H7 (cell line): Measurements from ENCODE around the gene NOP10. TPM values are rescaled to one million over a fixed set of nuclear protein-coding genes. Genes with fewer than 3 reads are reported as not detected.
A peak's percentile ranks its signal among the peaks of the same experiment; 100 is the strongest.
"Not testable (repeated sequence)": the region's sequence is repeated elsewhere in the genome, so short reads cannot be mapped to it uniquely, and the experiment has no call there.

Source experiments
- DNase-seq: peaks from one replicate; pipeline ENCODE4 v3.0.0; 2012
- H3K27me3 ChIP-seq: 2 replicates; pipeline ENCODE4 v1.6.0; 2011; ENCODE audit warnings: mild to moderate bottlenecking, low read length; ENCODE audit not compliant: control insufficient read depth, insufficient read depth
- H3K36me3 ChIP-seq: replicated peaks from 2 replicates; pipeline ENCODE4 v1.5.1; 2011; ENCODE audit warnings: low read length; ENCODE audit not compliant: control insufficient read depth, insufficient read depth
- H3K4me3 ChIP-seq: 2 replicates; pipeline ENCODE4 v1.5.1; 2011; ENCODE audit warnings: low read depth, mild to moderate bottlenecking, control low read depth, low read length, moderate library complexity; ENCODE audit not compliant: insufficient read depth
- total RNA-seq: library from RNA; depleted of rRNA; stranded (reverse); fragments of >200 nt; shearing (Covaris generic); gene quantifications from 2 replicates; pipeline ENCODE4 v1.2.3, GENCODE V29; 2014

Gene NOP10
- total RNA-seq, 1 experiment from 2014 or later, result 339 TPM

DNA sequence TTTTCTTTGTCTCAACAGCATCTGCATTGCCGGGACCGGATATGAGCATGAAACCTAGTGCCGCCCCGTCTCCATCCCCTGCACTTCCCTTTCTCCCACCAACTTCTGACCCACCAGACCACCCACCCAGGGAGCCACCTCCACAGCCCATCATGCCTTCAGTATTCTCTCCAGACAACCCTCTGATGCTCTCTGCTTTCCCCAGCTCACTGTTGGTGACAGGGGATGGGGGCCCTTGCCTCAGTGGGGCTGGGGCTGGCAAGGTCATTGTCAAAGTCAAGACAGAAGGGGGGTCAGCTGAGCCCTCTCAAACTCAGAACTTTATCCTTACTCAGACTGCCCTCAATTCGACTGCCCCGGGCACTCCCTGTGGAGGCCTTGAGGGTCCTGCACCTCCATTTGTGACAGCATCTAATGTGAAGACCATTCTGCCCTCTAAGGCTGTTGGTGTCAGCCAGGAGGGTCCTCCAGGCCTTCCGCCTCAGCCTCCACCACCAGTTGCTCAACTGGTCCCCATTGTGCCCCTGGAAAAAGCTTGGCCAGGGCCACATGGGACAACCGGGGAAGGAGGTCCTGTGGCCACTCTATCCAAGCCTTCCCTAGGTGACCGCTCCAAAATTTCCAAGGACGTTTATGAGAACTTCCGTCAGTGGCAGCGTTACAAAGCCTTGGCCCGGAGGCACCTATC lies 5.2 kb upstream of the NOP10 start:
- no peak for DNase-seq
- no peaks in the 10 kb centered on the region for H3K36me3 ChIP-seq
- H3K27me3 ChIP-seq, result no peaks in the 10 kb centered on the region
- no peak overlapping the region for H3K4me3 ChIP-seq

DNA sequence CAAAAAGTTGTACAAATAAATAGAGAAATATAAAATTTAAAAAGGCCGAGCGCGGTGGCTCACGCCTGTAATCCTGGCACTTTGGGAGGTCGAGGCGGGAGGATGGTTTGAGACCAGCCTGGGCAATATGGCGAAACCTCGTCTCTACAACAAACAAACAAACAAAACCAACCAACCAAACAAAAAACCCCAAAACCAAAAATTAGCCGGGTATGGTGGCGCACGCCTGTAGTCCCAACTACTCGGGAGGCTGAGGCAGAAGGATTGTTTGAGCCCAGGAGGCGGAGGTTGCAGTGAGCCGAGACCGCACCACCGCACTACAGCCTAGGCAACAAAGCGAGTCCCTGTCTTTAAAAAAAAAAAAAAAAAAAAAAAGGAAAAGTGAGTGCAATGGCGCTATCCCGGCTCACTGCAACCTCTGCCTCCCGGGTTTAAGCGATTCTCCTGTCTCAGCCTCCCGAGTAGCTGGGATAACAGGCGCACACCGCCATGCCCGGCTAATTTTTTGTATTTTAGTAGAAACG lies 661 bp downstream of the NOP10 start:
- H3K4me3 ChIP-seq, result peak overlapping the region; percentile 67
- H3K27me3 ChIP-seq, DNase-seq, H3K36me3 ChIP-seq: not testable (repeated sequence)

- DNase-seq, result no peak
- no peaks in the 10 kb centered on the region for H3K27me3 ChIP-seq
- H3K36me3 ChIP-seq, result peaks cover 7% of the 10 kb centered on the region
- H3K4me3 ChIP-seq, result peak overlapping the region; percentile 67; the same call in 1 of the 2 replicates
Measured at GRCh38 chr15:34341381-34342212, 1.3 kb downstream of the NOP10 start.

DNA sequence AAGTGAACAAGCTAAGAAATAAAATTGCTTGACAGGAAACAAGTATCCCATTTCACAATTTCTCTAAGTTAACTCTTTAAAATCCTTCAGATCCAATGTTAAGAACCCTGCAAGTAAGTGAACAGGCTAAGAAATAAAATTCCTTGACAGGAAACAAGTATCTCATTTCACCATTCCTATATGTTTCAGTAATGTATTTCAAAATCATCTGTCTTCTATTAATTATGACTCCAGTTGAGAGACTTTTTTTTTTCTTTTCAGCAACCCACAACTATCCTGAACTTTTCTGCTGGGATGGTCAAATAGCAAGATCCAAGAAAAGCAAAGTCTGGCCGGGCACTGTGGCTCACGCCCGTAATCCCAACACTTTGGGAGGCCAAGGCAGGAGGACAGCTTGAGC lies 3.0 kb downstream of the NOP10 start:
- Histone ChIP-seq H3K27me3 (no peaks in the 10 kb centered on the region; the same call in 1 of the 2 replicates), H3K36me3 (peaks cover 7% of the 10 kb centered on the region), H3K4me3 (no peak overlapping the region)
- DNase-seq, result no peak

- Histone ChIP-seq H3K36me3 (peaks cover 7% of the 10 kb centered on the region), H3K4me3 (peak overlapping the region; percentile 76), H3K27me3 (no peaks in the 10 kb centered on the region; the same call in 1 of the 2 replicates)
- no peak for DNase-seq
Measured at GRCh38 chr15:34338347-34338746, 4.6 kb downstream of the NOP10 start.

DNA sequence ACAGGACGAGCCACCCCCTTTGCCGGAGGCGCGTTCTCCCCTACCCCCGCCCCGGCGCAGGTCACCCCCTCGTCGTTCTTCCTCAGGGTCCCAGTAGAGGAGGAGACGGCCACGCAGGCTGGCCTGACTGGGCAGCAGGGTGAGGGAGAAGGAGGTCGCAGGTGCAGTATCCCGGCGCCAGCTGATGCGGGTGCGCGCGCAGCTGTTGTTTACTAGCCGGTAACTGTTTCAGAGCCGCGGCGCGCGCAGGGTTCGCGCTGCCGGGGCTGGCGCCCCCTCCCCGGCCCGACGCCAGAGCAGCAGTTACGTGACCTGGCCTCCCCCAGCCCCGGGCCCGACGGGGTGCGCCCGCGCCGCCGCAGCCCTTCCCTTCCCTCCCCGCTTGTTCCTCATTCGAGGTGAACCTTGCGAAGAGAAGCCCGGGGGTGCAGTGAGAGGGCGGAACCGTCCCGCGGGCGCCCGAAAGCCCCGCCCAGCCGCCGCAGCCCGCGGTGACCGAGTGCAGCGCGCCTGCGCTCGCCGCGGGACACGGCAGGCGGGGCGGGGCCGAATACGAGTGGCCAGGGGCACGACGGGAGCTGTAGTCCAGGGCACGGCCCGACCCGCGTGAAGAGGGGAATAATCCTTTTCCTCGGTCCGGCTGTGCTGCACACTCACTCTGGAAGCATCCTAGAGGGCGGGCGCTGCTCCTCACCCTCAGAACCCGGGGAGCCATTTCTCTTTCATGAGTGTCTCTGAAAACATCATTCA lies 5.2 kb downstream of the NOP10 start, which contains the start of gene SLC12A6:
TSS of gene SLC12A6 (minus strand) at position 225 of the 750 bp plus-strand sequence. CDS start 1,101 bp downstream, outside the sequence.
- H3K27me3 ChIP-seq, result no peaks in the 10 kb centered on the region; the same call in 1 of the 2 replicates
- H3K36me3 ChIP-seq, result peaks cover 7% of the 10 kb centered on the region
- peak within 1 kb of the TSS; percentile 76 for H3K4me3 ChIP-seq
- peak; percentile 96 for DNase-seq

- Histone ChIP-seq H3K27me3 (no peaks in the 10 kb centered on the region; the same call in 1 of the 2 replicates), H3K36me3 (peaks cover 7% of the 10 kb centered on the region), H3K4me3 (peak overlapping the region; percentile 76)
- DNase-seq, result no peak
Measured at GRCh38 chr15:34336991-34337556, 5.9 kb downstream of the NOP10 start.

DNA sequence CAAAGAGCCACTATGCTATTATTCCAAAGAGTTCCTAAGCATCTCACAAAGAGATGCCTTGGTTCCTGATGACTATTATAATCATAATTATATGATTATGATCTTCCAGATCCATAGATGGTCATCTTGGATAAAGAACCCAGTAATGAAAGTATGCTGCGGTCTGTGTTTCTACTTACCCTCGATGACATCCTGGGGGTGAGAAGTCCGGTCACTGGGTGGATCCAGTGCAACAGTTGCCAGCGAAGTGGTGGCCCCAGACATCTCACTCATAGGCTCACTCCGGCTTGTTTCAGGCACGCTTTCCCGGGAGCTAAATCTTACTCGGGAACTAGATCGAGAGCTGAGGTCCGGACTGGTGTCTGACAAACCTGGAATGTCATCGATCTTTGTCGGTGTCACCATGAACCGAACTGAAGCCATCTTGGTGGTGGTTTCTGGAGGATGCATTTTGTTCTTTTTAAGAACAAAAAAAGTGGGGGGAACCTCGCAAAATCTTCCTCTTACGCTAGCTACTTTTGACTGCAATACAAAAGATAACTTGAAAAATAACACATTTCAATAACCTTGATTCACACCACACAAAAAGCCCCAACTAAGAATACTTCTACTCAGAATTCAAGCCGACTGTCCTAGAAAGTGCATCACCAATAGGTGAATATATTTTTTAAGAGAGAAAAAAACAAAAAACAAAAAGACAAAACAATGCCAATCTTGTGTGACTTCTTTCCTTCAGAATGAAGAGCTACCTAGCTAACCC lies 6.5 kb downstream of the NOP10 start:
- DNase-seq, result no peak
- Histone ChIP-seq H3K27me3 (no peaks in the 10 kb centered on the region; the same call in 1 of the 2 replicates), H3K36me3 (peaks cover 3% of the 10 kb centered on the region), H3K4me3 (peak overlapping the region; percentile 76; the same call in 1 of the 2 replicates)

- Histone ChIP-seq H3K4me3 (no peak overlapping the region), H3K36me3 (no peaks in the 10 kb centered on the region), H3K27me3 (no peaks in the 10 kb centered on the region; the same call in 1 of the 2 replicates)
- DNase-seq, result no peak
Measured at GRCh38 chr15:34335176-34336032, 7.5 kb downstream of the NOP10 start.

GRCh38 chr15:34334672-34335071 lies 8.3 kb downstream of the NOP10 start:
- H3K27me3 ChIP-seq, result no peaks in the 10 kb centered on the region; the same call in 1 of the 2 replicates
- DNase-seq, result no peak
- no peak overlapping the region for H3K4me3 ChIP-seq
- no peaks in the 10 kb centered on the region for H3K36me3 ChIP-seq

DNA sequence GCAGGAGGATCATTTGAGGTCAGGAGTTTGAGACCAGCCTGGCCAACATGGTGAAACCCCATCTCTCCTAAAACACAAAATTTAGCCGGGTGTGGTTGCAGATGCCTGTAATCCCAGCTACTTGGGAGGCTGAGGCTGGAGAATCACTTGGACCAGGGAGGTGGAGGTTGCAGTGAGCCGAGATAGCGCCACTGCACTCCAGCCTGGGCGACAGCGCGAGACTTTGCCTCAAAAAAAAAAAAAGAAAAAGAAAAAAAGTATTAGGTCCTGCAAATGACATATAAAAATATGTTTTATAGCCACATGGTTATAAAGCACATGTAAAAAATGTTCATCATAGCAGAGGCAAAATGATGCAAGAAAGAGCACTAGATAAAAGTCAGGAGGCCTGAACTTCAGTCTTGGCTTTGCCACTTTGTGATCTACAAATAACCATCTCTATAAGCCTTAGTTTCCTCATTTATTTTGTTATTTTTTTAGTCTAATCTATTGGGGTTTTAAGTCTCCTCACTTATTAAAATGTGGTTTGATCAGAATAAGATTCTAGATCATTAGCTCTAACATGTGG lies 10.3 kb downstream of the NOP10 start:
- Histone ChIP-seq H3K4me3 (no peak overlapping the region), H3K27me3 (no peaks in the 10 kb centered on the region; the same call in 1 of the 2 replicates), H3K36me3 (no peaks in the 10 kb centered on the region)
- DNase-seq, result no peak

GRCh38 chr15:34331809-34332208 lies 11.1 kb downstream of the NOP10 start:
- Histone ChIP-seq H3K27me3 (no peaks in the 10 kb centered on the region; the same call in 1 of the 2 replicates), H3K36me3 (no peaks in the 10 kb centered on the region), H3K4me3 (no peak overlapping the region)
- DNase-seq, result no peak
